ENCODE data around the gene TRPM6.
A peak's percentile ranks its signal among the peaks of the same experiment; 100 is the strongest.

TRPM6 gene

GRCh38 chr9:74753650-74754049 is 134.1 kb downstream of the TRPM6 start:
- Histone ChIP-seq H3K36me3 (ENCODE audit: insufficient read depth, low read length) (no peaks in the 10 kb centered on the region), H3K27me3 (ENCODE audit: insufficient read depth, low read length, poor library complexity) (no peaks in the 10 kb centered on the region), H3K4me3 (ENCODE audit: low read depth in 1 of 2, low read length in 2 of 2) (no peak overlapping the region), H2AFZ (ENCODE audit: low read depth, low read length) (no peak overlapping the region), H4K20me1 (ENCODE audit: insufficient read depth, low read length) (no peaks in the 10 kb centered on the region), H3K4me2 (ENCODE audit: insufficient read depth, low read length) (no peak overlapping the region), H3K9me3 (ENCODE audit: insufficient read depth, low read length, severe bottlenecking) (no peaks in the 10 kb centered on the region), H3K4me1 (ENCODE audit: insufficient read depth, low read length) (no peaks in the 10 kb centered on the region), H3K27ac (ENCODE audit: low read length) (no peak overlapping the region), H3K79me2 (ENCODE audit: insufficient read depth, low read length) (no peaks in the 10 kb centered on the region), H3K9ac (ENCODE audit: low read depth, low read length) (no peak overlapping the region)
- ATAC-seq (ENCODE audit: insufficient read depth, low read depth) = no peak
- no peak for DNase-seq
- TF ChIP-seq CTCF (IDR thresholded peaks at IDR 0.05; ENCODE audit: borderline replicate concordance, extremely low read depth, low read length, poor library complexity, severe bottlenecking) (no peak), EZH2 (IDR thresholded peaks at IDR 0.05; ENCODE audit: borderline replicate concordance, low read depth, low read length, severe bottlenecking) (no peak)

- DNase-seq = no peak
- no peak overlapping the region for H3K4me2 ChIP-seq (ENCODE audit: insufficient read depth, low read length)
- no peaks in the 10 kb centered on the region for H3K9me3 ChIP-seq (ENCODE audit: insufficient read depth, low read length, severe bottlenecking)
- TF ChIP-seq EZH2 (IDR thresholded peaks at IDR 0.05; ENCODE audit: borderline replicate concordance, low read depth, low read length, severe bottlenecking) (no peak), CTCF (IDR thresholded peaks at IDR 0.05; ENCODE audit: borderline replicate concordance, extremely low read depth, low read length, poor library complexity, severe bottlenecking) (no peak)
- no peak overlapping the region for H3K27ac ChIP-seq (ENCODE audit: low read length)
- H3K4me3 ChIP-seq (ENCODE audit: low read depth in 1 of 2, low read length in 2 of 2) = no peak overlapping the region
- H3K36me3 ChIP-seq (ENCODE audit: insufficient read depth, low read length) = no peaks in the 10 kb centered on the region
- H3K9ac ChIP-seq (ENCODE audit: low read depth, low read length) = no peak overlapping the region
- no peak for ATAC-seq (ENCODE audit: insufficient read depth, low read depth)
- no peaks in the 10 kb centered on the region for H3K4me1 ChIP-seq (ENCODE audit: insufficient read depth, low read length)
- no peaks in the 10 kb centered on the region for H3K79me2 ChIP-seq (ENCODE audit: insufficient read depth, low read length)
- no peak overlapping the region for H2AFZ ChIP-seq (ENCODE audit: low read depth, low read length)
- no peaks in the 10 kb centered on the region for H3K27me3 ChIP-seq (ENCODE audit: insufficient read depth, low read length, poor library complexity)
- no peaks in the 10 kb centered on the region for H4K20me1 ChIP-seq (ENCODE audit: insufficient read depth, low read length)
Observed at GRCh38 chr9:74748966-74749365, 138.8 kb downstream of the TRPM6 start.

- no peaks in the 10 kb centered on the region for H3K36me3 ChIP-seq (ENCODE audit: insufficient read depth, low read length)
- no peaks in the 10 kb centered on the region for H3K79me2 ChIP-seq (ENCODE audit: insufficient read depth, low read length)
- H3K4me2 ChIP-seq (ENCODE audit: insufficient read depth, low read length) = no peak overlapping the region
- no peak overlapping the region for H3K4me3 ChIP-seq (ENCODE audit: low read depth in 1 of 2, low read length in 2 of 2)
- TF ChIP-seq CTCF (IDR thresholded peaks at IDR 0.05; ENCODE audit: borderline replicate concordance, extremely low read depth, low read length, poor library complexity, severe bottlenecking) (peak; percentile 73), EZH2 (IDR thresholded peaks at IDR 0.05; ENCODE audit: borderline replicate concordance, low read depth, low read length, severe bottlenecking) (no peak)
- H2AFZ ChIP-seq (ENCODE audit: low read depth, low read length) = no peak overlapping the region
- no peak overlapping the region for H3K27ac ChIP-seq (ENCODE audit: low read length)
- H3K27me3 ChIP-seq (ENCODE audit: insufficient read depth, low read length, poor library complexity) = no peaks in the 10 kb centered on the region
- H3K9ac ChIP-seq (ENCODE audit: low read depth, low read length) = no peak overlapping the region
- H4K20me1 ChIP-seq (ENCODE audit: insufficient read depth, low read length) = no peaks in the 10 kb centered on the region
- DNase-seq (peak; percentile 27), ATAC-seq (ENCODE audit: insufficient read depth, low read depth) (peak; percentile 33; the same call in 1 of the 3 replicates)
- no peaks in the 10 kb centered on the region for H3K4me1 ChIP-seq (ENCODE audit: insufficient read depth, low read length)
- H3K9me3 ChIP-seq (ENCODE audit: insufficient read depth, low read length, severe bottlenecking) = no peaks in the 10 kb centered on the region
Observed at GRCh38 chr9:74742792-74743730, 144.7 kb downstream of the TRPM6 start.
